COLO829 (cell line): ENCODE measurements around the gene SNRPA.

Experiments used
- DNase-seq: peaks from one replicate; pipeline ENCODE4 v3.0.0; 2012; ENCODE audit warnings: low spot score

The SNRPA gene

DNA sequence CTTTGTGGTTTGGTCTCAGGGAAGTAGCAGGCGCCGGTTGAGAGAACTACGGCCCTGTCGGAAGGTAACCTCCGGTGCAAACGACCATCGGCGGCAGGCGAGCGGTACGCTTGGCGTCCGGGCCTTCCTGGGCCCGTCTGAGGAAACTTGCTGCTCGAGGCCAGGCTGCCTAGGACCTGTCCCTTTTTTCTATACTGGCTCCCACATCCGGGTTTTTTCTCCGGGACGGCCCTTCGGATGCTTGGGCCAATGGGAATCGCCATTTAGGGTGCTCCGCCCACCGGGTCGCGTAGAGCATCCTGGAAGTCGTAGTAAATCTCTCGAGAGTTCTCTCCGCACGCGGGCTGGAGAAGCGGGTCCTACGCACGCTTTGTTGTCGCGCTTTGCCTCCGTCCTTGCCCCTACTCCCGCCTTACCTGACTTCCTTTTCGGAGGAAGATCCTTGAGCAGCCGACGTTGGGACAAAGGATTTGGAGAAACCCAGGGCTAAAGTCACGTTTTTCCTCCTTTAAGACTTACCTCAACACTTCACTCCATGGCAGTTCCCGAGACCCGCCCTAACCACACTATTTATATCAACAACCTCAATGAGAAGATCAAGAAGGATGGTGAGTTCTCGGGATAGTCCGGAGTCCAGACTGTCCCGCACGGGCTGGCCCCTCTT is at the start of gene SNRPA:
TSS of gene SNRPA (plus strand) at position 330 of the 664 bp plus-strand sequence. CDS start at position 536, 206 bp downstream.
- peak; percentile 96 for DNase-seq

DNA sequence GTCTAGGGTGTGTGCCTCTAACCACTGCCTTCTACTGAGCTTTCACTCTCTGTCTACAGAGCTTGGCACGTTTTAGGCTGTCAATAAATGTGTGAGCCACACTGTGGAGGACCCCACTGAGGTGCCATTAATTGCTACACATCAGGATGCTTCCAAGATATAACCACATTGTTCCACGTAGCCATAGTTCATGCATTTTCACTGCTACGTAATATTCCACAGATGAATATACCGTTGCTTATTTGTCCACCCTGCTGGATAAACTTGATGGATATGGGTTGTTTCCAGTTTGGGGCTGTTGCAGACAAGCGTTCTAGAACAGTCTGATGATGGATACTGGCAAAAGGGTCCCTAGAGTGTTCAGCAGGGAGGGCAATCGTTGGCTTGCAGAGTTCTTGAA is 49.2 kb upstream of the SNRPA start:
- DNase-seq = no peak

DNA sequence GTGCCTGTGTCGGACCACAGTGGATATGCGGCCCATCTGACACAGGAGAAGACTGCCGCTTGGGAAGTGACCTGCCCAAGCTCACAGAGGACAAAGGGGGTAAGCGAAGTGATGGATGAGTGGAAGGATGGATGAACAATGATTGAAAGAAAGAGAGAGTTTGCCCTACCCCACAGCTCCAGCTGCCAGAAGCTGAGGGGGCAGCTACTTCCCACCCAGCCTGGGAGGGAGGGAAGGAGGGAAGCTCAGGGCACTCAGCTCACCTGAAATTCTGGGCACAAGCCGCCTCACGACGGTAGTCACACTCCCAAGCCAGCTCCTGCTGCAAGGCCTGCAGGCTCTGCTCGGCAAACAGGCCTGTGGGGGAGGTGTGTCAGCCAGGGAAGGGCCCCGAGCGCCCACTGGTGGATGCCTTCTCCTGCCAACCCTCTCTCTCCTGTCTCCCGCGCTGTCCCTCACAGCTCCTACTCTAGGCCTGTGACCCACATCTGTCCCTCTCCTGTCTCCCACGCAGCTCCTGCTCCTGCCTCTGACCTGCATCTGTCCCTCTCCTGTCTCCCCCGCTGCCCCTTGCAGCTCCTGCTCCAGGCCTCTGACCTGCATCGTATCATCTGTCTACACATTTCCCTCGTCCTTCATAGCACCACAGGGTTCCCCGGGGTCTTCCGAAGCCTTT is 48.5 kb upstream of the SNRPA start:
- no peak for DNase-seq

DNA sequence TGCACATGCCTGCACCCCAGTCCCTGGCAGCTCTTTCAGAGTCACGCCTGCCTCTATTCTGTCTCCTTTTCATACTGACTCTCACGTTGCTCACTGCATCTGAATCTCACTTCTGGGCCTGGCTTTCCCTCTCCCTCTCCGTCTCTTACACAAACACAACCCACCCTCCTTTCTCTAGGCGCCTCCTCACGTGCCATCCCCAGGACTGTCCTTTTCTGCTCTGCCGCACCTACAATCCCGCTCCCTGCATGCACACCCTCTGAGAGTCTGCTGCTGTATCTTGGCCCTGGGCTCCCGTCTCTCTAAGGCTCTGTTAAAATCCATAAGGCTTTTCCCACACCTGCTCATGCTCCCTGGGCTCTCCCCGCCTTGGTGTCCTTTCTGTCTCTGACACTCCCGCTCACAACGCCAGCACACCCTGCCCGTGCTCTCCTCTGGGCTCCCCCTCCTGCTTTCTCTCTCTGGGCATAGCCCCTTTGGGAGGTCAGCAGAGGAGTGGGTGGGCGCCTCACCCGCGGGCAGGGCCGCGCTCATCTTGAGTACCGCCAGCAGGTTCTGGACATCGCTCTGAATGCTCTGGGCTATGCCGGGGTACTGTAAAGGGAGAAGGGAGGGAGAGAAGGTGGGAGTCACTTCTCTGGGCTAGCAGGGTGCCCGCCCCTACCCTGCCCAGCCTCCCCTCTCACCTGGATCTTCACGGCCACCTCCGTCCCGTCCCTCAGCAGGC is 47.8 kb upstream of the SNRPA start:
- DNase-seq = no peak

- DNase-seq = no peak
Measured at GRCh38 chr19:40704491-40705361, 46.3 kb upstream of the SNRPA start.

- no peak for DNase-seq
Measured at GRCh38 chr19:40705362-40705651, 45.7 kb upstream of the SNRPA start.

- no peak for DNase-seq
Measured at GRCh38 chr19:40705950-40706619, 44.9 kb upstream of the SNRPA start.

DNA sequence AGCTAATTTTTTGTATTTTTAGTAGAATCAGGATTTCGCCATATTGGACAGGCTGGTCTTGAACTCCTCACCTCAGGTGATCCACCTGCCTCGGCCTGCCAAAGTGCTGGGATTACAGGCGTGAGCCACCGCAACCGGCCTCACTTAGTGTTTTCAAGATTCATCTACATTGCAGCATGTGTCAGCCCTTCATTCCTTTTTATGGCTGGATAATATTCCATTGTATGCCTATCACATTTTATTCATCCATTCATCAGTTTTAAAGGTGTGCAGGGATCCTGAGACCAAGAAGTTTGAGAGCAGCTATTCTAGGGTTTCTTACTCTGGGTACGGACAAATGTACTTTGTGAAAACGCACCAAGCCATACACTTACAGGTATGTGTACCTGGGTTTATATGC is 43.4 kb upstream of the SNRPA start:
- no peak for DNase-seq

GRCh38 chr19:40709817-40710216 is 41.2 kb upstream of the SNRPA start:
- no peak for DNase-seq

GRCh38 chr19:40713939-40714338 is 37.1 kb upstream of the SNRPA start:
- DNase-seq = no peak

DNA sequence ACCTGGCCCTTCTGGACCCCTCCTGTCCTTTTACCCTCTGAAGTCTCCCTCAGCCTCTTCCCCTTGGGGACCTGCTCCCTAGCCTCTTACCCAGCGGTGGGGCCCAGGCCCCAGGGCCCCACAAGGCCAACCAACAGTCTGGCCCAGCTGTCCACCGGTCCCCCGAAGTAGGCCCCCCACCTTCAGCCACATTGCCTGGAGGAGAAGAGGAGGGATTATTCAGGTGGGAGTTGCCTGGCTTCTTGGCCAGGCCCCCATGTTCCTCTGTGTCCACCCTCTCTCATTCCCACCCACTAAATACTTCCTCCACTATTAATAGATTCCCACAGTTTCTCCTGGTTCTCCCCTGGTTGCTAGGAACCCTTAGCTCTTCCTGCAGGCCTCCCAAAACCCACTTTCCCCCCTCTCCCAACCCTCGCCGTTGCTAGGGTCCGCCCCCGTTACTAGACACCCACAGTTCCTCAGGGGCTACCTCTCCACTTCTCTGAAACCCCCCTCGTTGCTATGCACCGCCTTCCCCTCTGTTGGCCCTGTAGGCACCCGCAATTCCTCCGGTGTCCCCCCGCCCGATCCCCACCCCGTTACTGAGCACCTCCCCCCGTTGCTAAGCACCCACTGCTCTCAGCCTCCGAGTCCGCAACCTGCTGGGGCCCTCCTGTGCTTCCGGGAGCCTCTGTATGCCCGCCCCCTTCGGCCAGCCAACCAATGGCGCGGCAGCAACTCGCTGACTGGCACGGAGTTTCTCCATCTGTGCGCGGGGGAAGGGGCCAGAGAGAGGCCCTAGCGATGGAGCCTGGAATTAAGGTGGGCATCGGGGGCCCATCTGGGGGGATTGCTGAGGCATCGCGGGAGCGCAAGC is 36.3 kb upstream of the SNRPA start:
- peak; percentile 81 for DNase-seq

DNA sequence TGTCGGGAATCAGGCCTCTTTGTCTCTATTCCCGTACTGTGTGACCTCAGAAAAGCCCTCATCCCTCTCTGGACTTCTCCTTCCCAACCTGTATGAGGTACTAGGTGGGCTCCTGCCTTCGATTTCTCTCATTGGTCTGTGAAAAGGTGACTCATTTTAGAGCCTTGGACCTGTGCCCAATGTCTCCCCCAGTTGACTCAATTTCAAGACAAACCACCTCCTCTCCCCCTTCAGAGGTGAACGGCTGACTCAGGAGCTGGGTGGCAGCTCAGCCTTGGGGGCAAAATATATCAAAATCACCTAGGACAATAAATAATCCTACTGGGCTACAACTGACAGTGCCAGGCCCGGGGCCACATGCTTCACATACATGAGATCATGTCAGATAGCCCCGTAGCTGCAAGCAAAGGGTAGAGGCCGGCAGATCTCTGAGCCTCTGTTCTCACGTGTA is 34.9 kb upstream of the SNRPA start:
- peak; percentile 49 for DNase-seq

GRCh38 chr19:40716482-40717324 is 34.3 kb upstream of the SNRPA start, which contains the start of the genes COQ8B and ITPKC:
TSS of gene COQ8B (minus strand) at chr19:40716886. CDS start at chr19:40714632, 2,254 bp downstream.
TSS of gene ITPKC (plus strand) at chr19:40717112. CDS start at chr19:40717136, 24 bp downstream.
- peak; percentile 96 for DNase-seq

GRCh38 chr19:40717325-40717879 is 33.6 kb upstream of the SNRPA start:
- no peak for DNase-seq

DNA sequence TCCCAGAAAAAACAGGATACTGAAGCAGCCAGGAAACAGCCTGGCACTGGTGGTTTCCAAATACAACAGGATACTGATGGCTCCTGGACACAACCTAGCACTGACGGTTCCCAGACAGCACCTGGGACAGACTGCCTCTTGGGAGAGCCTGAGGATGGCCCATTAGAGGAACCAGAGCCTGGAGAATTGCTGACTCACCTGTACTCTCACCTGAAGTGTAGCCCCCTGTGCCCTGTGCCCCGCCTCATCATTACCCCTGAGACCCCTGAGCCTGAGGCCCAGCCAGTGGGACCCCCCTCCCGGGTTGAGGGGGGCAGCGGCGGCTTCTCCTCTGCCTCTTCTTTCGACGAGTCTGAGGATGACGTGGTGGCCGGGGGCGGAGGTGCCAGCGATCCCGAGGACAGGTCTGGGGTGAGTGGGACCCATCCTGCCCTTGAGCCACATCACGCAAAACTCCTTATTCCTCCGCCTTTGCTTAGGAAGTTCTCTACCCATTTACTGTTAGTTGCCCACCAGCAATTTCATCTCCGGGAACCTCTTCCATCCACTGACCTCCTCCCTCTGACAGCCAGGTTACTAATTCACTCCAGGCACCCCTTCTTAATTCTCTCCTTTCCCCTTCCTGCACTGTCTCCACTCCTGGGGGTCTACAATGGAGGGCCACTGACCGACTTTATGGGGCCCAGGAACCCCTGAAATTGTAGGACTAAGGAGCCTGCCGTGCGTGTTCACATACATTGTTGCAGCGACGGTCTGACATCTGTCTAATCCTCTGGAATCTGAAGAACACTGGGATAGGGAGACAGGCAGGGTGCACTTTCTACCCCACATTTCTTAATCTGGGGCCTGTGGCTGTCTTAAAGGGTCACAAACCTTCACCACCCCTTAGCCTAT is 32.9 kb upstream of the SNRPA start:
- no peak for DNase-seq

GRCh38 chr19:40718774-40719391 is 32.1 kb upstream of the SNRPA start:
- DNase-seq = no peak

GRCh38 chr19:40719414-40719894 is 31.5 kb upstream of the SNRPA start:
- no peak for DNase-seq

GRCh38 chr19:40721140-40721486 is 29.9 kb upstream of the SNRPA start:
- no peak for DNase-seq
